Measurements from ENCODE around the gene PROKR2. TPM values are rescaled to one million over a fixed set of nuclear protein-coding genes. Genes with fewer than 3 reads are reported as not detected.

Gene PROKR2
- total and polyA plus RNA-seq, 2 of the 13 experiments (the other 11 are each of a cell fraction or from before 2014, with no cell fraction given) = not detected

- no peak overlapping the region for H3K4me3 ChIP-seq (replicated peaks in 1 of 3; ENCODE audit: insufficient read depth in 1 of 3, low read depth in 2 of 3, low read length in 3 of 3)
- BruUV-seq (replicated peaks) = no TSS peak
- H3K4me1 ChIP-seq (ENCODE audit: insufficient read depth, low read length) = no peaks in the 10 kb centered on the region
- H3K36me3 ChIP-seq (replicated peaks in 1 of 2; ENCODE audit: control insufficient read depth in 1 of 2, insufficient read depth in 2 of 2, low read length in 2 of 2) = no peaks in the 10 kb centered on the region
- H3K79me2 ChIP-seq (ENCODE audit: insufficient read depth, low read length) = no peaks in the 10 kb centered on the region
- DNase-seq (ENCODE audit: low spot score) (peak; percentile 20), FAIRE-seq (no peak), ATAC-seq (no peak)
- H3K9ac ChIP-seq (ENCODE audit: insufficient read depth, low read depth, low read length) = no peak overlapping the region
- H4K20me1 ChIP-seq (ENCODE audit: insufficient read depth, low read length) = no peaks in the 10 kb centered on the region
- in situ Hi-C loops (cut with HindIII; ENCODE audit: extremely low pct_ligation_motif_present, low pct_unique_long_range_greater_than_20kb) (no loop called here), intact Hi-C loops (cut with micrococcal nuclease; ENCODE audit: unreplicated experiment) (no loop called here)
- H3K27ac ChIP-seq (ENCODE audit: extremely low read length, insufficient read depth, low read length) = no peak overlapping the region
- TF ChIP-seq CHCHD3 (CRISPR knock-in tag; IDR thresholded peaks at IDR 0.05) (no peak), KLF12 (CRISPR knock-in tag; IDR thresholded peaks at IDR 0.05; ENCODE audit: borderline replicate concordance) (0 out of 2 replicates have a peak, but pooled peaks have one; percentile 34)
- no peak overlapping the region for H3K4me2 ChIP-seq (ENCODE audit: low read depth, low read length)
- peaks cover 0 to 8% of the 10 kb centered on the region in 2 experiments; a peak in 2 of 5 replicates for H3K27me3 ChIP-seq (ENCODE audit: control insufficient read depth in 1 of 2, insufficient read depth in 2 of 2, low read length in 2 of 2)
- ChIA-PET POLR2A (no interaction called here), CTCF (ENCODE audit: low intra/inter-chr PET ratio, low total read pairs) (no interaction called here)
- WGBS (ENCODE audit: low lambda C conversion rate) = 6% methylated on average over 2 of the region's 2 CpGs
- H3K9me3 ChIP-seq (ENCODE audit: low read length) = no peaks in the 10 kb centered on the region
- H2AFZ ChIP-seq (ENCODE audit: low read length) = no peak overlapping the region
Observed at GRCh38 chr20:5354901-5355300, 38.1 kb upstream of the PROKR2 start.

GRCh38 chr20:5353624-5354496 is 37.1 kb upstream of the PROKR2 start:
- FAIRE-seq = no peak
- TF ChIP-seq, protein P1, sequence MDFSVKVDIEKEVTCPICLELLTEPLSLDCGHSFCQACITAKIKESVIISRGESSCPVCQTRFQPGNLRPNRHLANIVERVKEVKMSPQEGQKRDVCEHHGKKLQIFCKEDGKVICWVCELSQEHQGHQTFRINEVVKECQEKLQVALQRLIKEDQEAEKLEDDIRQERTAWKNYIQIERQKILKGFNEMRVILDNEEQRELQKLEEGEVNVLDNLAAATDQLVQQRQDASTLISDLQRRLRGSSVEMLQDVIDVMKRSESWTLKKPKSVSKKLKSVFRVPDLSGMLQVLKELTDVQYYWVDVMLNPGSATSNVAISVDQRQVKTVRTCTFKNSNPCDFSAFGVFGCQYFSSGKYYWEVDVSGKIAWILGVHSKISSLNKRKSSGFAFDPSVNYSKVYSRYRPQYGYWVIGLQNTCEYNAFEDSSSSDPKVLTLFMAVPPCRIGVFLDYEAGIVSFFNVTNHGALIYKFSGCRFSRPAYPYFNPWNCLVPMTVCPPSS (IDR thresholded peaks at IDR 0.05) = no peak
- no peak for TF ChIP-seq NBN (conservative IDR thresholded peaks at IDR 0.05)
- no peak for TF ChIP-seq ETV6 (CRISPR knock-in tag; conservative IDR thresholded peaks at IDR 0.05)
- no peak for TF ChIP-seq NRL (CRISPR knock-in tag; IDR thresholded peaks at IDR 0.05; ENCODE audit: borderline replicate concordance)
- TF ChIP-seq SNAPC2 (CRISPR knock-in tag; IDR thresholded peaks at IDR 0.05) = no peak
- TF ChIP-seq, protein P2, sequence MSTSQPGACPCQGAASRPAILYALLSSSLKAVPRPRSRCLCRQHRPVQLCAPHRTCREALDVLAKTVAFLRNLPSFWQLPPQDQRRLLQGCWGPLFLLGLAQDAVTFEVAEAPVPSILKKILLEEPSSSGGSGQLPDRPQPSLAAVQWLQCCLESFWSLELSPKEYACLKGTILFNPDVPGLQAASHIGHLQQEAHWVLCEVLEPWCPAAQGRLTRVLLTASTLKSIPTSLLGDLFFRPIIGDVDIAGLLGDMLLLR (CRISPR knock-in tag; IDR thresholded peaks at IDR 0.05) = no peak
- no peak for TF ChIP-seq GATAD1 (CRISPR knock-in tag; IDR thresholded peaks at IDR 0.05)
- no peak for TF ChIP-seq ZFP36 (IDR thresholded peaks at IDR 0.05; ENCODE audit: borderline replicate concordance, low read depth, low read length, partially characterized antibody)
- TF ChIP-seq ZNF674 (CRISPR knock-in tag; IDR thresholded peaks at IDR 0.05; ENCODE audit: low read depth) = no peak
- TF ChIP-seq, protein P3, sequence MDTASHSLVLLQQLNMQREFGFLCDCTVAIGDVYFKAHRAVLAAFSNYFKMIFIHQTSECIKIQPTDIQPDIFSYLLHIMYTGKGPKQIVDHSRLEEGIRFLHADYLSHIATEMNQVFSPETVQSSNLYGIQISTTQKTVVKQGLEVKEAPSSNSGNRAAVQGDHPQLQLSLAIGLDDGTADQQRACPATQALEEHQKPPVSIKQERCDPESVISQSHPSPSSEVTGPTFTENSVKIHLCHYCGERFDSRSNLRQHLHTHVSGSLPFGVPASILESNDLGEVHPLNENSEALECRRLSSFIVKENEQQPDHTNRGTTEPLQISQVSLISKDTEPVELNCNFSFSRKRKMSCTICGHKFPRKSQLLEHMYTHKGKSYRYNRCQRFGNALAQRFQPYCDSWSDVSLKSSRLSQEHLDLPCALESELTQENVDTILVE (CRISPR knock-in tag; IDR thresholded peaks at IDR 0.05) = no peak
- TF ChIP-seq ZNF546 (CRISPR knock-in tag; conservative IDR thresholded peaks at IDR 0.05) = no peak
- no peak for TF ChIP-seq ZNF614 (CRISPR knock-in tag; IDR thresholded peaks at IDR 0.05; ENCODE audit: borderline replicate concordance)
- TF ChIP-seq ATF7-NPFF (CRISPR knock-in tag; IDR thresholded peaks at IDR 0.05; ENCODE audit: low read depth) = no peak
- TF ChIP-seq AHR (CRISPR knock-in tag; IDR thresholded peaks at IDR 0.05) = no peak
- TF ChIP-seq CHCHD3 (CRISPR knock-in tag; IDR thresholded peaks at IDR 0.05) = no peak

More at GRCh38 chr20:5353624-5354496, 37.1 kb upstream of the PROKR2 start:
- no peak for DNase-seq (ENCODE audit: low spot score)
- Histone ChIP-seq H3K4me2 (ENCODE audit: low read depth, low read length) (no peak overlapping the region), H3K4me3 (replicated peaks in 1 of 3; ENCODE audit: insufficient read depth in 1 of 3, low read depth in 2 of 3, low read length in 3 of 3) (no peak overlapping the region), H3K9ac (ENCODE audit: insufficient read depth, low read depth, low read length) (no peak overlapping the region), H3K4me1 (ENCODE audit: insufficient read depth, low read length) (no peaks in the 10 kb centered on the region), H2AFZ (ENCODE audit: low read length) (no peak overlapping the region), H4K20me1 (ENCODE audit: insufficient read depth, low read length) (no peaks in the 10 kb centered on the region), H3K79me2 (ENCODE audit: insufficient read depth, low read length) (no peaks in the 10 kb centered on the region), H3K27me3 (ENCODE audit: control insufficient read depth in 1 of 2, insufficient read depth in 2 of 2, low read length in 2 of 2) (peaks cover 0 to 15% of the 10 kb centered on the region in 2 experiments; a peak in 2 of 5 replicates), H3K9me3 (ENCODE audit: low read length) (no peaks in the 10 kb centered on the region), H3K36me3 (replicated peaks in 1 of 2; ENCODE audit: control insufficient read depth in 1 of 2, insufficient read depth in 2 of 2, low read length in 2 of 2) (no peaks in the 10 kb centered on the region), H3K27ac (ENCODE audit: extremely low read length, insufficient read depth, low read length) (no peak overlapping the region)
- in situ Hi-C loops (cut with HindIII; ENCODE audit: extremely low pct_ligation_motif_present, low pct_unique_long_range_greater_than_20kb) = no loop called here
- ChIA-PET CTCF (ENCODE audit: low intra/inter-chr PET ratio, low total read pairs) (no interaction called here), POLR2A (no interaction called here)
- no TSS peak for BruUV-seq (replicated peaks)
- intact Hi-C loops (cut with micrococcal nuclease; ENCODE audit: unreplicated experiment) = no loop called here
- no peak for ATAC-seq
- WGBS (ENCODE audit: low lambda C conversion rate) = 4% methylated on average over 4 of the region's 4 CpGs
